HL-60 (cell line): ENCODE results near the gene P3H2.

Source experiments
- DNase-seq, 2 experiments: peaks; one replicate each; pipeline ENCODE4 v3.0.0-alpha.2; 2010 to 2020; ENCODE audit warnings: low read depth in 1 of 2, low spot score in 1 of 2
- H3K27ac ChIP-seq: fragments of 250-450 bp; sonication (Bioruptor Pico); replicated peaks from 2 replicates; pipeline ENCODE4 v1.5.1; 2020; ENCODE audit warnings: mild to moderate bottlenecking, moderate library complexity
- H3K27me3 ChIP-seq: fragments of 250-450 bp; sonication (Bioruptor Pico); 2 replicates; pipeline ENCODE4 v1.5.1; 2021; ENCODE audit warnings: mild to moderate bottlenecking, moderate library complexity; ENCODE audit not compliant: insufficient read depth, poor library complexity, severe bottlenecking
- H3K4me3 ChIP-seq: replicated peaks from 2 replicates; pipeline ENCODE4 v1.5.1; 2011; ENCODE audit warnings: mild to moderate bottlenecking, control low read depth, low read length; ENCODE audit not compliant: insufficient read depth
- CTCF ChIP-seq: IDR thresholded peaks from one replicate; pipeline ENCODE4 v1.5.1; 2011; ENCODE audit warnings: low read length, control low read depth, inconsistent platforms; ENCODE audit not compliant: insufficient read depth
- GABPA ChIP-seq: IDR thresholded peaks from 2 replicates; pipeline ENCODE4 v1.6.1; 2012; ENCODE audit warnings: low read depth
- POLR2AphosphoS5 ChIP-seq: IDR thresholded peaks from 2 replicates; pipeline ENCODE4 v1.6.1; 2012; ENCODE audit warnings: low read depth
- REST ChIP-seq: IDR thresholded peaks from 2 replicates; pipeline ENCODE4 v1.6.1; 2012; ENCODE audit warnings: low read depth; ENCODE audit not compliant: insufficient replicate concordance
- SPI1 ChIP-seq: IDR thresholded peaks from 2 replicates; pipeline ENCODE4 v1.6.1; 2012; ENCODE audit warnings: low read depth, mild to moderate bottlenecking, borderline replicate concordance

P3H2 gene

GRCh38 chr3:190040145-190040544, 80.6 kb downstream of the P3H2 start:
- H3K27ac ChIP-seq, result no peak overlapping the region
- no peaks in the 10 kb centered on the region for H3K27me3 ChIP-seq
- no peak overlapping the region for H3K4me3 ChIP-seq
- DNase-seq, result no peak
- TF ChIP-seq REST (no peak), CTCF (no peak), POLR2AphosphoS5 (no peak), SPI1 (no peak), GABPA (no peak)

GRCh38 chr3:190038050-190038933, 82.4 kb downstream of the P3H2 start:
- no peaks in the 10 kb centered on the region for H3K27me3 ChIP-seq
- DNase-seq, result no peak

More at GRCh38 chr3:190038050-190038933, 82.4 kb downstream of the P3H2 start:
- H3K4me3 ChIP-seq, result no peak overlapping the region
- no peak overlapping the region for H3K27ac ChIP-seq
- TF ChIP-seq GABPA, result no peak
- TF ChIP-seq SPI1, result no peak
- no peak for TF ChIP-seq CTCF
- TF ChIP-seq POLR2AphosphoS5, result no peak
- TF ChIP-seq REST, result no peak
